H1 (cell line): ENCODE measurements around the gene PBX1. TPM values are rescaled to one million over a fixed set of nuclear protein-coding genes. Genes with fewer than 3 reads are reported as not detected.

Experiments
- CTCF ChIA-PET: fragments of 300-600 bp; sonication (Branson Sonifier 250); formaldehyde crosslinking; loops from one replicate; lab custom pipeline; 2021; ENCODE audit not compliant: partially characterized antibody; lab: Charles Lee
- POLR2A ChIA-PET: fragments of 300-600 bp; sonication (Branson Sonifier 250); formaldehyde crosslinking; loops from one replicate; lab custom pipeline; 2021; ENCODE audit warnings: inconsistent platforms; ENCODE audit not compliant: partially characterized antibody; lab: Charles Lee
- DNase-seq, 2 experiments: peaks; one replicate each; pipeline versions ENCODE4 v3.0.0 to v3.0.0-alpha.2; 2010 to 2022; ENCODE audit warnings: low spot score in 2 of 2, low read depth in 1 of 2, mixed read lengths in 1 of 2
- FAIRE-seq: peaks from 2 replicates; lab custom pipeline; 2011; peaks lifted over from hg19 to GRCh38; lab: Jason Lieb, UNC
- H2AFZ ChIP-seq: 2 replicates; pipeline ENCODE4 v1.8.1; 2012; ENCODE audit warnings: low read length, inconsistent platforms
- H2AK5ac ChIP-seq: 2 replicates; pipeline ENCODE4 v1.6.1; 2013; ENCODE audit warnings: low read depth, low read length
- H2BK120ac ChIP-seq: replicated peaks from 2 replicates; pipeline ENCODE3; 2013; ENCODE audit warnings: low read depth, low read length, inconsistent platforms
- H2BK12ac ChIP-seq: 2 replicates; pipeline ENCODE4 v1.6.1; 2013; ENCODE audit warnings: low read depth, low read length
- H2BK15ac ChIP-seq: 2 replicates; pipeline ENCODE4 v1.6.1; 2013; ENCODE audit warnings: low read length
- H2BK20ac ChIP-seq: 2 replicates; pipeline ENCODE4 v1.6.1; 2013; ENCODE audit warnings: low read length
- H2BK5ac ChIP-seq: 2 replicates; pipeline ENCODE4 v1.6.1; 2013; ENCODE audit warnings: low read depth, low read length
- H3K14ac ChIP-seq: 2 replicates; pipeline ENCODE4 v1.6.1; 2013; ENCODE audit warnings: inconsistent platforms; ENCODE audit not compliant: insufficient read length
- H3K18ac ChIP-seq: 2 replicates; pipeline ENCODE4 v1.6.1; 2013; ENCODE audit warnings: low read length; ENCODE audit errors: extremely low read depth
- H3K23ac ChIP-seq: 2 replicates; pipeline ENCODE4 v1.6.1; 2013; ENCODE audit warnings: inconsistent platforms; ENCODE audit not compliant: insufficient read length
- H3K23me2 ChIP-seq: 2 replicates; pipeline ENCODE4 v1.6.1; 2013; ENCODE audit warnings: low read depth, low read length
- H3K27ac ChIP-seq: 2 replicates; pipeline ENCODE4 v1.6.1; 2011; ENCODE audit warnings: low read depth, low read length, inconsistent platforms
- H3K27me3 ChIP-seq, 4 experiments: replicated peaks in 1 of 4; 1 replicate in 1 of 4; 2 replicates in 3 of 4; pipeline versions ENCODE4 v1.6.1 to v1.8.1; 2011 to 2013; ENCODE audit warnings: low read length in 3 of 4, mild to moderate bottlenecking in 3 of 4, inconsistent platforms in 2 of 4, mixed read lengths in 2 of 4, moderate library complexity in 1 of 4; ENCODE audit not compliant: control insufficient read depth in 3 of 4, insufficient read depth in 3 of 4; ENCODE audit errors: extremely low read depth in 1 of 4
- H3K36me3 ChIP-seq, 4 experiments: 2 replicates each; pipeline versions ENCODE4 v1.6.1 to v1.8.1; 2011 to 2013; ENCODE audit warnings: mild to moderate bottlenecking in 4 of 4, low read length in 3 of 4, moderate library complexity in 2 of 4, control low read depth in 1 of 4, inconsistent platforms in 1 of 4; ENCODE audit not compliant: insufficient read depth in 4 of 4, control insufficient read depth in 2 of 4
- H3K4ac ChIP-seq: replicated peaks from 2 replicates; pipeline ENCODE3; 2013; ENCODE audit warnings: low read length, low read depth, mixed read lengths, inconsistent platforms; ENCODE audit not compliant: insufficient read length
- H3K4me1 ChIP-seq, 4 experiments: replicated peaks in 1 of 4; 1 replicate in 1 of 4; 2 replicates in 3 of 4; pipeline versions ENCODE4 v1.6.1 to v1.8.1; 2011 to 2013; ENCODE audit warnings: low read length in 3 of 4, inconsistent platforms in 2 of 4, mixed read lengths in 1 of 4; ENCODE audit not compliant: insufficient read depth in 4 of 4, control insufficient read depth in 3 of 4
- H3K4me2 ChIP-seq, 2 experiments: 2 replicates each; pipeline versions ENCODE4 v1.6.1 to v1.8.1; 2011 to 2013; ENCODE audit warnings: low read depth in 2 of 2, low read length in 2 of 2, control low read depth in 1 of 2, inconsistent platforms in 1 of 2, mild to moderate bottlenecking in 1 of 2; ENCODE audit not compliant: insufficient read depth in 1 of 2
- H3K4me3 ChIP-seq, 4 experiments: fragments of 200-600, 300-600 bp in 1 of 4; sonication (generic), shearing (Covaris generic), sonication (Bioruptor Twin) in 1 of 4; 2 replicates each; pipeline versions ENCODE4 v1.5.1 to v1.8.1; 2011 to 2016; ENCODE audit warnings: low read length in 4 of 4, low read depth in 3 of 4, control low read depth in 2 of 4, inconsistent platforms in 2 of 4, mild to moderate bottlenecking in 2 of 4, mixed read lengths in 1 of 4, moderate library complexity in 1 of 4; ENCODE audit not compliant: insufficient read depth in 2 of 4; ENCODE audit errors: extremely low read depth in 1 of 4
- H3K56ac ChIP-seq: replicated peaks from 2 replicates; pipeline ENCODE3; 2013; ENCODE audit warnings: low read depth, mild to moderate bottlenecking, mixed read lengths, low read length, inconsistent platforms; ENCODE audit not compliant: insufficient read length
- H3K79me1 ChIP-seq: 2 replicates; pipeline ENCODE4 v1.6.1; 2013; ENCODE audit warnings: low read depth, low read length, control low read depth
- H3K79me2 ChIP-seq, 2 experiments: 2 replicates each; pipeline versions ENCODE4 v1.6.1 to v1.8.1; 2012 to 2013; ENCODE audit warnings: low read length in 2 of 2, mild to moderate bottlenecking in 2 of 2, inconsistent platforms in 1 of 2; ENCODE audit not compliant: insufficient read depth in 2 of 2, control insufficient read depth in 1 of 2
- H3K9ac ChIP-seq, 4 experiments: replicated peaks in 1 of 4; 1 replicate in 1 of 4; 2 replicates in 3 of 4; pipeline versions ENCODE4 v1.6.1 to v1.8.1; 2011 to 2013; ENCODE audit warnings: low read depth in 3 of 4, low read length in 3 of 4, control low read depth in 2 of 4, mild to moderate bottlenecking in 2 of 4, moderate library complexity in 2 of 4, inconsistent platforms in 1 of 4; ENCODE audit errors: extremely low read depth in 1 of 4
- H3K9me3 ChIP-seq, 2 experiments: 2 replicates each; pipeline versions ENCODE4 v1.6.1 to v1.8.1; 2012 to 2013; ENCODE audit warnings: mild to moderate bottlenecking in 2 of 2, moderate library complexity in 2 of 2, control low read depth in 1 of 2, inconsistent platforms in 1 of 2, low read depth in 1 of 2, low read length in 1 of 2, mixed read lengths in 1 of 2; ENCODE audit not compliant: insufficient read depth in 2 of 2
- H4K20me1 ChIP-seq, 2 experiments: replicated peaks in 1 of 2; 2 replicates each; pipeline versions ENCODE3 to v1.8.1; 2011 to 2013; ENCODE audit warnings: inconsistent platforms in 2 of 2, low read length in 2 of 2, mild to moderate bottlenecking in 1 of 2; ENCODE audit not compliant: insufficient read depth in 2 of 2, control insufficient read depth in 1 of 2
- H4K5ac ChIP-seq: 2 replicates; pipeline ENCODE4 v1.6.1; 2013; ENCODE audit warnings: low read length, low read depth, mixed read lengths, inconsistent platforms; ENCODE audit not compliant: insufficient read length
- H4K8ac ChIP-seq: 2 replicates; pipeline ENCODE4 v1.8.0; 2013; ENCODE audit warnings: mild to moderate bottlenecking, moderate library complexity, low read length, inconsistent platforms; ENCODE audit not compliant: insufficient read depth; ENCODE audit errors: extremely low read depth
- H4K91ac ChIP-seq: replicated peaks from 2 replicates; pipeline ENCODE3; 2013; ENCODE audit warnings: low read length, mixed read lengths, inconsistent platforms; ENCODE audit not compliant: insufficient read length
- CBX8 ChIP-seq: fragments of 300-800, 300-1000 bp; sonication (generic); IDR thresholded peaks from 2 replicates; pipeline ENCODE4 v1.7.1; 2016; ENCODE audit warnings: low read depth, low read length, borderline replicate concordance
- WGBS, 2 experiments: shearing (Covaris generic) in 1 of 2; methylation state at CpG; one replicate each; pipeline versions ENCODE4 v1.1.6 to v1.1.7; 2013 to 2015; ENCODE audit warnings: low lambda C conversion rate in 2 of 2, mixed read lengths in 2 of 2, inconsistent platforms in 1 of 2, low coverage in 1 of 2, missing lambda C conversion rate in 1 of 2; ENCODE audit not compliant: insufficient replicate concordance in 2 of 2, insufficient coverage in 1 of 2, insufficient read length in 1 of 2; ENCODE audit errors: extremely low coverage in 1 of 2, missing lambda C conversion rate in 1 of 2; 5-methylcytosine and 5-hydroxymethylcytosine counted together
- polyA plus RNA-seq, 7 experiments: library from polyadenylated mRNA; depleted of rRNA in 3 of 7; stranded (reverse) in 5 of 7; unstranded in 2 of 7; fragments of >200 nt in 5 of 7; fragments of 200-250 nt in 2 of 7; gene quantifications; 1 replicate in 5 of 7; 2 replicates in 1 of 7; 4 replicates in 1 of 7; pipeline versions ENCODE4 v1.2.1 to v1.2.3, GENCODE V29; 2011 to 2013; ENCODE audit warnings: missing spikeins in 2 of 7, mixed read lengths in 2 of 7
- total RNA-seq: library from RNA; stranded (reverse); fragmentation: NEBNext Ultra II Directional; extraction: Animal tissue kit (Norgen Biotek cat#: 25700); gene quantifications from 2 replicates; pipeline ENCODE4 v1.2.1, GENCODE V29; 2021

Gene PBX1
- total and polyA plus RNA-seq, 2 of the 8 experiments (the other 6 are each of a cell fraction or from before 2014, with no cell fraction given): 87.4 to 124 TPM

GRCh38 chr1:164834641-164835040 lies 275.7 kb downstream of the PBX1 start:
- Histone ChIP-seq H3K4ac (no peak overlapping the region), H3K4me2 (no peak overlapping the region), H3K56ac (no peak overlapping the region), H2BK20ac (no peak overlapping the region), H2BK12ac (no peak overlapping the region), H4K91ac (no peak overlapping the region), H4K20me1 (peaks cover 0 to 2% of the 10 kb centered on the region in 2 experiments), H2AK5ac (no peak overlapping the region), H3K9me3 (no peaks in the 10 kb centered on the region), H4K5ac (no peak overlapping the region), H3K27me3 (no peaks in the 10 kb centered on the region), H4K8ac (no peak overlapping the region), H3K23me2 (no peaks in the 10 kb centered on the region), H3K23ac (no peak overlapping the region), H3K79me2 (0 out of 4 replicates have a peak, but pooled peaks cover 0 to 3% of the 10 kb centered on the region in 2 experiments), H2BK5ac (no peak overlapping the region), H3K4me1 (no peaks in the 10 kb centered on the region), H3K27ac (no peak overlapping the region), H2AFZ (no peak overlapping the region), H3K14ac (no peak overlapping the region), H3K36me3 (peaks cover 2 to 14% (median 5%) of the 10 kb centered on the region in 4 experiments; a peak in 3 of 8 replicates), H3K79me1 (no peaks in the 10 kb centered on the region), H3K4me3 (no peak overlapping the region), H3K18ac (no peak overlapping the region), H2BK15ac (no peak overlapping the region), H2BK120ac (no peak overlapping the region), H3K9ac (no peak overlapping the region)
- TF ChIP-seq CBX8: no peak
- DNase-seq: no peak
- CTCF ChIA-PET: interaction anchor here (0.6 kb wide), 1 partner anchor 786 kb away, joined by 3 read pairs; no protein-coding TSS in a partner anchor
- 0% methylated on average over 1 of the region's 1 CpG; no CpG with 5 or more reads in 1 of the 2 experiments for WGBS, 2 experiments
- POLR2A ChIA-PET: no interaction called here
- no peak for FAIRE-seq
